Fibroblast of lung (primary cell): ENCODE data around the gene TTC17.

ENCODE experiments used
- EZH2 ChIP-seq: IDR thresholded peaks from 2 replicates; pipeline ENCODE4 v1.5.1; 2012; ENCODE audit warnings: low read length, control low read depth, mild to moderate bottlenecking; ENCODE audit errors: missing control alignments
- TF ChIP-seq, protein P1 (sequence below), 2 donors: IDR thresholded peaks in 1 of 2; conservative IDR thresholded peaks in 1 of 2; 1 replicate in 1 of 2; 2 replicates in 1 of 2; pipeline ENCODE4 v1.5.1; 2011 to 2012; ENCODE audit warnings: low read length in 2 of 2, control low read depth in 1 of 2, inconsistent platforms in 1 of 2, low read depth in 1 of 2, mild to moderate bottlenecking in 1 of 2

DNA sequence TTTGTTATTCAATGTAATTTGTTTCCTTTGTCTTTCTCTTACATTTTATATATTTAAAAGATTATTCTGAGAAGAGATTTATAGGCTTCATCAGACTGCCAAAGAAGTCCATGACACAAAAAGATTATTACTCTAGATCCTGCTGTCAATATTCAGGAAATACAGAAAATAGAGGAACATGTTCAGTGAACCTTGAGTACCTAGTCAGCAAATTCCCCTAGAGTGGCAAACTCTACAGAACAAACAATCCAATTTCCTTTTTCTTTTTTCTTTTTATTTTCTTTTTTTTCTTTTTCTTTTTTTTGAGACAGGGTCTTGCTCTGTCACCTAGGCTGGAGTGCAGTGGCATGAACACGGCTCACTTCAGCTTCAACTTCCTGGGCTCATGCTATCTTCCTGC, 23.9 kb downstream of the TTC17 start:
- no peak for TF ChIP-seq EZH2
- TF ChIP-seq, protein P1, sequence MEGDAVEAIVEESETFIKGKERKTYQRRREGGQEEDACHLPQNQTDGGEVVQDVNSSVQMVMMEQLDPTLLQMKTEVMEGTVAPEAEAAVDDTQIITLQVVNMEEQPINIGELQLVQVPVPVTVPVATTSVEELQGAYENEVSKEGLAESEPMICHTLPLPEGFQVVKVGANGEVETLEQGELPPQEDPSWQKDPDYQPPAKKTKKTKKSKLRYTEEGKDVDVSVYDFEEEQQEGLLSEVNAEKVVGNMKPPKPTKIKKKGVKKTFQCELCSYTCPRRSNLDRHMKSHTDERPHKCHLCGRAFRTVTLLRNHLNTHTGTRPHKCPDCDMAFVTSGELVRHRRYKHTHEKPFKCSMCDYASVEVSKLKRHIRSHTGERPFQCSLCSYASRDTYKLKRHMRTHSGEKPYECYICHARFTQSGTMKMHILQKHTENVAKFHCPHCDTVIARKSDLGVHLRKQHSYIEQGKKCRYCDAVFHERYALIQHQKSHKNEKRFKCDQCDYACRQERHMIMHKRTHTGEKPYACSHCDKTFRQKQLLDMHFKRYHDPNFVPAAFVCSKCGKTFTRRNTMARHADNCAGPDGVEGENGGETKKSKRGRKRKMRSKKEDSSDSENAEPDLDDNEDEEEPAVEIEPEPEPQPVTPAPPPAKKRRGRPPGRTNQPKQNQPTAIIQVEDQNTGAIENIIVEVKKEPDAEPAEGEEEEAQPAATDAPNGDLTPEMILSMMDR (conservative IDR thresholded peaks at IDR 0.05 in 1 of 2, IDR thresholded peaks at IDR 0.05 in 1 of 2; ENCODE audit: low read depth in 1 of 2, low read length in 2 of 2), result no peak
